Measurements from ENCODE around the gene OR7A10. TPM values are rescaled to one million over a fixed set of nuclear protein-coding genes. Genes with fewer than 3 reads are reported as not detected.

The OR7A10 gene
- polyA plus RNA-seq, 1 donor from 2014 or later: not detected

Small RNAs within 50 kb of the gene (small RNA-seq; reads per million reads assigned to genes)
- gene AC005255.1: 0.07 to 0.68 (median 0.57) reads per million in 3 experiments
- 0 reads per million in 3 experiments for gene OR7A18P

Other genes with a start within 250 kb of the OR7A10 start
- not detected in 2 replicates for gene ADGRE3, start 174.1 kb downstream of the OR7A10 start, polyA plus RNA-seq
- gene ZNF333, start 158.9 kb downstream of the OR7A10 start, polyA plus RNA-seq: 67.6 and 79.5 TPM in 2 replicates
- not detected in 2 replicates for gene ADGRE2, start 70.4 kb downstream of the OR7A10 start, polyA plus RNA-seq
- not detected in 2 replicates for gene OR7A5, start 13.7 kb downstream of the OR7A10 start, polyA plus RNA-seq
- gene OR7C1, start 13.7 kb downstream of the OR7A10 start, polyA plus RNA-seq: not detected in 2 replicates
- not detected in 2 replicates for gene OR7A17, start 37.2 kb upstream of the OR7A10 start, polyA plus RNA-seq
- gene OR7C2, start 92.6 kb upstream of the OR7A10 start, polyA plus RNA-seq: not detected in 2 replicates
- gene SLC1A6, start 130.9 kb upstream of the OR7A10 start, polyA plus RNA-seq: 46.6 and 51.7 TPM in 2 replicates
- not detected in 2 replicates for gene CASP14, start 200.6 kb upstream of the OR7A10 start, polyA plus RNA-seq
- gene OR1I1, start 233.3 kb upstream of the OR7A10 start, polyA plus RNA-seq: not detected in 2 replicates

Data from neural cell (in vitro differentiated cells).